ENCODE results near the gene ZFP92.

ZFP92 gene

GRCh38 chrX:153408871-153409351 is 2.4 kb upstream of the ZFP92 start:
- Histone ChIP-seq H3K4me3 (ENCODE audit: severe bottlenecking) (no peak overlapping the region), H3K9me3 (ENCODE audit: severe bottlenecking) (no peaks in the 10 kb centered on the region), H3K4me1 (ENCODE audit: insufficient read depth, poor library complexity, severe bottlenecking) (no peaks in the 10 kb centered on the region), H3K27ac (ENCODE audit: poor library complexity, severe bottlenecking) (no peak overlapping the region), H3K27me3 (ENCODE audit: insufficient read depth, poor library complexity, severe bottlenecking) (no peaks in the 10 kb centered on the region), H3K36me3 (ENCODE audit: low read depth) (no peaks in the 10 kb centered on the region)
- DNase-seq (ENCODE audit: low spot score): no peak
- no peak for TF ChIP-seq CTCF (IDR thresholded peaks at IDR 0.05; ENCODE audit: poor library complexity, severe bottlenecking)
- no peak for ATAC-seq (ENCODE audit: low read depth)

GRCh38 chrX:153409414-153410101 is 1.7 kb upstream of the ZFP92 start:
- H3K4me1 ChIP-seq (ENCODE audit: insufficient read depth, poor library complexity, severe bottlenecking): no peaks in the 10 kb centered on the region
- DNase-seq (ENCODE audit: low spot score) (no peak), ATAC-seq (ENCODE audit: low read depth) (no peak)
- no peak for TF ChIP-seq CTCF (IDR thresholded peaks at IDR 0.05; ENCODE audit: poor library complexity, severe bottlenecking)
- no peaks in the 10 kb centered on the region for H3K36me3 ChIP-seq (ENCODE audit: low read depth)
- H3K27ac ChIP-seq (ENCODE audit: poor library complexity, severe bottlenecking): no peak overlapping the region
- H3K27me3 ChIP-seq (ENCODE audit: insufficient read depth, poor library complexity, severe bottlenecking): no peaks in the 10 kb centered on the region
- H3K4me3 ChIP-seq (ENCODE audit: severe bottlenecking): no peak overlapping the region
- no peaks in the 10 kb centered on the region for H3K9me3 ChIP-seq (ENCODE audit: severe bottlenecking)

- no peak for ATAC-seq (ENCODE audit: low read depth)
- Histone ChIP-seq H3K36me3 (ENCODE audit: low read depth) (no peaks in the 10 kb centered on the region), H3K4me3 (ENCODE audit: severe bottlenecking) (no peak overlapping the region), H3K27me3 (ENCODE audit: insufficient read depth, poor library complexity, severe bottlenecking) (no peaks in the 10 kb centered on the region), H3K9me3 (ENCODE audit: severe bottlenecking) (no peaks in the 10 kb centered on the region), H3K27ac (ENCODE audit: poor library complexity, severe bottlenecking) (no peak overlapping the region), H3K4me1 (ENCODE audit: insufficient read depth, poor library complexity, severe bottlenecking) (no peaks in the 10 kb centered on the region)
- DNase-seq (ENCODE audit: low spot score): no peak
- TF ChIP-seq CTCF (IDR thresholded peaks at IDR 0.05; ENCODE audit: poor library complexity, severe bottlenecking): no peak
Measured at GRCh38 chrX:153410373-153410772, 899 bp upstream of the ZFP92 start.

GRCh38 chrX:153410888-153411254 is 401 bp upstream of the ZFP92 start:
- no peaks in the 10 kb centered on the region for H3K27me3 ChIP-seq (ENCODE audit: insufficient read depth, poor library complexity, severe bottlenecking)
- peak overlapping the region; percentile 37 for H3K4me3 ChIP-seq (ENCODE audit: severe bottlenecking)
- no peak overlapping the region for H3K27ac ChIP-seq (ENCODE audit: poor library complexity, severe bottlenecking)
- H3K36me3 ChIP-seq (ENCODE audit: low read depth): no peaks in the 10 kb centered on the region
- no peak for TF ChIP-seq CTCF (IDR thresholded peaks at IDR 0.05; ENCODE audit: poor library complexity, severe bottlenecking)
- DNase-seq (ENCODE audit: low spot score) (no peak), ATAC-seq (ENCODE audit: low read depth) (no peak)
- no peaks in the 10 kb centered on the region for H3K9me3 ChIP-seq (ENCODE audit: severe bottlenecking)
- no peaks in the 10 kb centered on the region for H3K4me1 ChIP-seq (ENCODE audit: insufficient read depth, poor library complexity, severe bottlenecking)

- DNase-seq (ENCODE audit: low spot score) (no peak), ATAC-seq (ENCODE audit: low read depth) (peak; percentile 48; the same call in 2 of the 3 replicates)
- no peaks in the 10 kb centered on the region for H3K4me1 ChIP-seq (ENCODE audit: insufficient read depth, poor library complexity, severe bottlenecking)
- H3K27me3 ChIP-seq (ENCODE audit: insufficient read depth, poor library complexity, severe bottlenecking): no peaks in the 10 kb centered on the region
- H3K9me3 ChIP-seq (ENCODE audit: severe bottlenecking): no peaks in the 10 kb centered on the region
- peak overlapping the region; percentile 37 for H3K4me3 ChIP-seq (ENCODE audit: severe bottlenecking)
- TF ChIP-seq CTCF (IDR thresholded peaks at IDR 0.05; ENCODE audit: poor library complexity, severe bottlenecking): no peak
- no peak overlapping the region for H3K27ac ChIP-seq (ENCODE audit: poor library complexity, severe bottlenecking)
- no peaks in the 10 kb centered on the region for H3K36me3 ChIP-seq (ENCODE audit: low read depth)
Measured at GRCh38 chrX:153411988-153412574, 809 bp downstream of the ZFP92 start.
